Activated naive CD4-positive, alpha-beta T cell treated with anti-CD3 and anti-CD28 coated beads, Interleukin-2, amount 50 U/mL, for 16 hours (primary cell): ENCODE measurements around the gene DMBX1.

Experiments
- DNase-seq: peaks from one replicate; pipeline ENCODE4 v3.0.0-alpha.2; 2020

The DMBX1 gene

GRCh38 chr1:46526691-46527291 is 37.2 kb downstream of the DMBX1 start:
- DNase-seq: no peak

- DNase-seq: peak; percentile 73
Measured at GRCh38 chr1:46527474-46528296, 38.0 kb downstream of the DMBX1 start.

- no peak for DNase-seq
Measured at GRCh38 chr1:46528297-46528955, 38.8 kb downstream of the DMBX1 start.

GRCh38 chr1:46529031-46529630 is 39.5 kb downstream of the DMBX1 start:
- no peak for DNase-seq

- DNase-seq: no peak
Measured at GRCh38 chr1:46530311-46530710, 40.7 kb downstream of the DMBX1 start.

GRCh38 chr1:46530791-46531409 is 41.3 kb downstream of the DMBX1 start:
- DNase-seq: no peak

GRCh38 chr1:46532095-46532494 is 42.5 kb downstream of the DMBX1 start:
- DNase-seq: no peak

- DNase-seq: peak; percentile 74
Measured at GRCh38 chr1:46532498-46533178, 43.0 kb downstream of the DMBX1 start.

GRCh38 chr1:46533179-46533864 is 43.7 kb downstream of the DMBX1 start:
- peak; percentile 60 for DNase-seq

- DNase-seq: no peak
Measured at GRCh38 chr1:46535063-46535462, 45.4 kb downstream of the DMBX1 start.

- no peak for DNase-seq
Measured at GRCh38 chr1:46536527-46536926, 46.9 kb downstream of the DMBX1 start.

GRCh38 chr1:46537651-46538050 is 48.0 kb downstream of the DMBX1 start:
- DNase-seq: no peak

- DNase-seq: no peak
Measured at GRCh38 chr1:46538147-46538546, 48.5 kb downstream of the DMBX1 start.
